Glutamatergic neuron (in vitro differentiated cells): Measurements from ENCODE around the gene TRIO. TPM values are rescaled to one million over a fixed set of nuclear protein-coding genes. Genes with fewer than 3 reads are reported as not detected.

Source experiments
- DNase-seq: peaks from one replicate; pipeline ENCODE4 v3.0.0; 2022
- H3K27ac Mint-ChIP-seq: one replicate; pipeline ENCODE4 v1.8.0; 2020; ENCODE audit warnings: mild to moderate bottlenecking, mixed read lengths, inconsistent platforms; ENCODE audit not compliant: unreplicated experiment
- H3K27me3 Mint-ChIP-seq: one replicate; pipeline ENCODE4 v1.8.0; 2020; ENCODE audit warnings: mild to moderate bottlenecking, moderate library complexity, mixed read lengths, inconsistent platforms; ENCODE audit not compliant: unreplicated experiment
- H3K36me3 Mint-ChIP-seq: one replicate; pipeline ENCODE4 v1.8.0; 2020; ENCODE audit warnings: mild to moderate bottlenecking, mixed read lengths, inconsistent platforms; ENCODE audit not compliant: unreplicated experiment
- H3K4me1 Mint-ChIP-seq: one replicate; pipeline ENCODE4 v1.8.0; 2020; ENCODE audit warnings: mild to moderate bottlenecking, low read depth, mixed read lengths, inconsistent platforms; ENCODE audit not compliant: unreplicated experiment
- H3K4me3 Mint-ChIP-seq: one replicate; pipeline ENCODE4 v1.8.0; 2020; ENCODE audit warnings: mild to moderate bottlenecking, mixed read lengths, inconsistent platforms; ENCODE audit not compliant: unreplicated experiment
- H3K9me3 Mint-ChIP-seq: one replicate; pipeline ENCODE4 v1.8.0; 2020; ENCODE audit warnings: mild to moderate bottlenecking, moderate library complexity, mixed read lengths, inconsistent platforms; ENCODE audit not compliant: unreplicated experiment
- total RNA-seq: library from RNA; stranded (reverse); fragmentation: NEBNext Ultra II Directional; extraction: Animal tissue kit (Norgen Biotek cat#: 25700); gene quantifications from one replicate; pipeline ENCODE4 v1.2.1, GENCODE V29; 2021; ENCODE audit not compliant: unreplicated experiment
- TF ChIP-seq, protein P1 (sequence below): fragments of 200-600 bp; sonication (generic); IDR thresholded peaks from one replicate; pipeline ENCODE4 v1.5.0; 2021; ENCODE audit not compliant: partially characterized antibody, unreplicated experiment

TRIO gene
- total RNA-seq, 1 donor from 2014 or later: 281 TPM

DNA sequence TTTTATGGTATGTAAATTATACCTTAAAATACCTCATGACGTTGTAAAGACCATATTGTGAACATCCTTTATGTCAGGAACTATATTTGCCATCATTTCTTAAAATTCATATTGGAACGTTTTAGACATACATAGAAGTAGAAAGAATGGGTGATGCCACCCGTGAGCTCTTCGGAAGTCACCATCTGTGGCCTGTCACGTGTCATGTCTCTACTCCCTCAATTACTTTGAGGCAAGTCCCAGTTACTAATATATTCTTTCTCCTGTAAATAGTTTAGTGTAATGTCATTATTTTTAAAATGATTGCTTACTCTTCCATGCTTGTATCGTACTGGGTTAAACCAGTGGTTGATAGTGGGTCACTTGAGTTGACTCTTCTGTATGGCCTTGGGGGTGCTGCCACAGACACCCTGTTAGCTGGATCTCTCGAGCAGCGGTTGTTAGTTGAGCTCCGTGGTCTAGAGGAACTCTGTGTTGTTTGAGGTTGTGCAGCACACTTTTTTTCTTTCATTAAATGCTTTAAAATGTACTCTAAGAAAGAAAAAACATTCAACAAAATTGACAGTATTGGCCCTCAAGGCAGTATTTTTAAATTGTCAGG is 66.2 kb downstream of the TRIO start:
- Mint-ChIP-seq H3K27ac (no peak overlapping the region), H3K9me3 (peaks cover 5% of the 10 kb centered on the region), H3K4me1 (peaks cover 43% of the 10 kb centered on the region), H3K4me3 (no peak overlapping the region), H3K36me3 (no peaks in the 10 kb centered on the region), H3K27me3 (peaks cover 2% of the 10 kb centered on the region)
- TF ChIP-seq, protein P1, sequence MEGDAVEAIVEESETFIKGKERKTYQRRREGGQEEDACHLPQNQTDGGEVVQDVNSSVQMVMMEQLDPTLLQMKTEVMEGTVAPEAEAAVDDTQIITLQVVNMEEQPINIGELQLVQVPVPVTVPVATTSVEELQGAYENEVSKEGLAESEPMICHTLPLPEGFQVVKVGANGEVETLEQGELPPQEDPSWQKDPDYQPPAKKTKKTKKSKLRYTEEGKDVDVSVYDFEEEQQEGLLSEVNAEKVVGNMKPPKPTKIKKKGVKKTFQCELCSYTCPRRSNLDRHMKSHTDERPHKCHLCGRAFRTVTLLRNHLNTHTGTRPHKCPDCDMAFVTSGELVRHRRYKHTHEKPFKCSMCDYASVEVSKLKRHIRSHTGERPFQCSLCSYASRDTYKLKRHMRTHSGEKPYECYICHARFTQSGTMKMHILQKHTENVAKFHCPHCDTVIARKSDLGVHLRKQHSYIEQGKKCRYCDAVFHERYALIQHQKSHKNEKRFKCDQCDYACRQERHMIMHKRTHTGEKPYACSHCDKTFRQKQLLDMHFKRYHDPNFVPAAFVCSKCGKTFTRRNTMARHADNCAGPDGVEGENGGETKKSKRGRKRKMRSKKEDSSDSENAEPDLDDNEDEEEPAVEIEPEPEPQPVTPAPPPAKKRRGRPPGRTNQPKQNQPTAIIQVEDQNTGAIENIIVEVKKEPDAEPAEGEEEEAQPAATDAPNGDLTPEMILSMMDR: no peak
- DNase-seq: no peak

DNA sequence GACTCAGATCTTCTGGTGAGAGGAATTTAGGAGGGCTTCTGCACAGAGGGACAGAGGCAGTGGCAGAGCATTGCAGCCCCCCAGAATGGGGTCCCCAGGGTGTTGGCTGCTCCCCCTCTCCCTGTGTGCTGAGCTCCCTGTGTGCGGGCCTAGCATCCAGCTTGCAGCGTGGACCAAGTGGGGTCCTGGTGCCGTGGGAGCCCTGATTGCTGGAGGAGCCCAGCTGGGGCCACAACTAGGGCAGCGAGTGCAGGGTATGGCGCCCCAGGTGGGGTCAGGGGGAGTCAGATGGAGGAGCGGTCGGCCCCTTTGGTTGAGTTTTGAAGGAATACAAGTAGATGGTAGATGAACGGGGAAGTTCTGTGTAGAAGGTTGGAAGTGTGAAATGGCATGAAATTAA is 66.7 kb downstream of the TRIO start:
- peaks cover 5% of the 10 kb centered on the region for H3K9me3 Mint-ChIP-seq
- H3K27ac Mint-ChIP-seq: no peak overlapping the region
- peaks cover 42% of the 10 kb centered on the region for H3K4me1 Mint-ChIP-seq
- H3K27me3 Mint-ChIP-seq: peaks cover 2% of the 10 kb centered on the region
- DNase-seq: no peak
- TF ChIP-seq, protein P1: no peak
- no peak overlapping the region for H3K4me3 Mint-ChIP-seq
- H3K36me3 Mint-ChIP-seq: no peaks in the 10 kb centered on the region

DNA sequence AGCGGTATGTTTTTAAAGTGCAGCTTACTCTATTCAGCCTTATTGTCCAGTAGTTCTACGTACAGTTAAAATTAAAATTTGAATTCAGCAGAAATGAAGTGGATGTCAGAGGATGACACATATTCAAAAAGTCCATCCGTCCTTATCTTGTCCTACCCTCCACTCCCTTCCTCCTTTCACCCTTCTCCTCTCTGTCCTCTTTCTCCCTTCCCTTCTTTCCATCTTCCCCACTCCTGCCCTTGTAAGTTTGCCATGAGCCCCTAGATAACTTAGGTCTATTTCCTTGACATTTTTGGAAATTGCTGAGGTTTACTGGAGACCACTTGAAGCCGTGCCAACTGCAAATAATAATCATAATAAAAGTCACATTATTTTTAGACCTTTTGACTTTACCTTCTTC is 67.6 kb downstream of the TRIO start:
- DNase-seq: no peak
- no peaks in the 10 kb centered on the region for H3K36me3 Mint-ChIP-seq
- peaks cover 2% of the 10 kb centered on the region for H3K27me3 Mint-ChIP-seq
- no peak overlapping the region for H3K4me3 Mint-ChIP-seq
- peaks cover 5% of the 10 kb centered on the region for H3K9me3 Mint-ChIP-seq
- peaks cover 41% of the 10 kb centered on the region for H3K4me1 Mint-ChIP-seq
- TF ChIP-seq, protein P1: no peak
- no peak overlapping the region for H3K27ac Mint-ChIP-seq

DNA sequence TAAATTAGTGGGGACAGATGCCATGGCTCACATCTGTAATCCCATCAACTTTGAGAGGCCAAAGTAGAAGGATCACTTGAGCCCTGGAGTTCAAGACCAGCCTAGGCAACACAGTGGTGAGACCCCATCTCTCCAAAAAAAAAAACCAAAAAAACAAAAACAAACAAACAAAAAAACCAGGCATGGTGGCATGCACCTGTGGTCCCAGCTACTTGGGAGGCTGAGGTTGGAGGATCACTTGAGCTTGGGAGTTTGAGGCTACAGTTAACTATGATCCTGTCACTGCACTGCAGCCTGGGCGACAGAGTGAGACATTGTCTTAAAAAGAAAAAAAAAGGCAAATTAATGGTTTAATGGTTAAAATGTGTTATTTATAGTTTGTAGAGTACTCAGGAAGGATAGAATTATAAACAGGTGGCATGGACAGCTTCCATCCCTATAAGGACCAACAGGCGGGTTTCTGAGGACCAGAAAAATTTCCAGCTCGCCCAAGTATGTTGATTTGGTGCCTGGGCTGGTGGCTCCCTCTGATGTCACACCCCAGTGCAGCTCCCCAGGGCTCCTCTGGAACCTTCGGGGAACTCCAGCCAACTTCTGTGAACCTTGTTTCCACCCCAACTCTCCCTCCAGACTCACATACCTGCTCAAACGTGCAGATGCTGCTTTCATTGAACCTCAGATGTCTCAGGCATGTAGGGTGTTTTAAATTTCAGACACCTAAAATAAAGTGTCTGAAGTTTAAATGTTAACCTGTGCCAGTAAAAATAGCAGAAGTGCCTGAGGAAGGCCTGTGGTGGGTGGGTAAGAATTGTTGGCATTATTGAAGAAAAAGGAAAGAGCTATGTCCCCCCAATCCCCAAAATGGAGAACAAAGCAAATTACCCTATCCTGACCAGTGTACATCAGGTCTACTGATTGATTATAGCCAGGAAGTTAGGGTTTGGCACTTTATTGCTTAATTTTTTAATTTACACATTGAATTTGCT is 69.0 kb downstream of the TRIO start:
- Mint-ChIP-seq H3K9me3 (peaks cover 5% of the 10 kb centered on the region), H3K4me1 (peaks cover 38% of the 10 kb centered on the region), H3K27me3 (peaks cover 2% of the 10 kb centered on the region), H3K27ac (no peak overlapping the region), H3K36me3 (no peaks in the 10 kb centered on the region), H3K4me3 (no peak overlapping the region)
- DNase-seq: no peak
- TF ChIP-seq, protein P1: no peak

DNA sequence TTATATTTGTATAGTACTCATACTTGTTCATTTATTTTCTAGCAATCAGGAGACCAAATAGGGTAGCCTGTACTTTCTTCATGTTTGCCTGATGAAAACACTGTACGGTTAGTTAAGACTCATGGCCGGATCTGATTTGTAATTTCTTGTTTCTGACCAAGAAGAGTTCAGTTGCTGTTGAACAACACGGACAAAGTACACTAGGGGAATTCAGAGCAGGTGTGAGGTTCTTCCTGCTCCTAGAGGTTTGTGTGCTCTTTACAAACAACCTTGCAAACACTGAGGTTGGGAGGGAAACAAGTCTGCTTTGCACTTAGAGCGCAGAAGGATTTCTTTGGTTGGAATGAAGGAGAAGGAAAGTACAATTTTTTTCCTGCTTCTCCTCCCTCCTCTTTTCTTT is 69.7 kb downstream of the TRIO start:
- Mint-ChIP-seq H3K27me3 (peaks cover 2% of the 10 kb centered on the region), H3K27ac (no peak overlapping the region), H3K36me3 (no peaks in the 10 kb centered on the region), H3K4me3 (no peak overlapping the region), H3K9me3 (peaks cover 5% of the 10 kb centered on the region), H3K4me1 (peaks cover 44% of the 10 kb centered on the region)
- TF ChIP-seq, protein P1: no peak
- DNase-seq: no peak
